GM12878 (cell line): ENCODE data around the gene LSM2. TPM values are rescaled to one million over a fixed set of nuclear protein-coding genes. Genes with fewer than 3 reads are reported as not detected.

Experiments
- BMI1 ChIP-seq: fragments of 450-650 bp; IDR thresholded peaks from 2 replicates; pipeline ENCODE4 v1.6.1; 2016; ENCODE audit warnings: mild to moderate bottlenecking, moderate library complexity, borderline replicate concordance
- FOXM1 ChIP-seq: IDR thresholded peaks from 2 replicates; pipeline ENCODE4 v1.6.1; 2012; ENCODE audit warnings: low read depth, mild to moderate bottlenecking, inconsistent platforms, low read length, moderate library complexity
- KAT2A ChIP-seq: conservative IDR thresholded peaks from 2 replicates; pipeline ENCODE4 v1.6.1; 2011; ENCODE audit warnings: low read depth, low read length; ENCODE audit not compliant: control insufficient read depth
- KDM1A ChIP-seq: fragments of 200-600 bp; sonication (generic); IDR thresholded peaks from 2 replicates; pipeline ENCODE4 v1.6.1; 2016; ENCODE audit warnings: borderline replicate concordance
- NR2C2 ChIP-seq: IDR thresholded peaks from 2 replicates; pipeline ENCODE4 v1.6.1; 2011; ENCODE audit warnings: borderline replicate concordance, low read depth; ENCODE audit not compliant: control insufficient read depth, insufficient read length
- RB1 ChIP-seq: fragments of 450-650 bp; formaldehyde crosslinking; IDR thresholded peaks from 2 replicates; pipeline ENCODE4 v1.6.1; 2017; ENCODE audit warnings: mild to moderate bottlenecking, borderline replicate concordance
- RBBP5 ChIP-seq: fragments of 200-600 bp; sonication (generic); conservative IDR thresholded peaks from 2 replicates; pipeline ENCODE4 v1.6.1; 2016
- STAT1 ChIP-seq: fragments of 450-650 bp; conservative IDR thresholded peaks from 2 replicates; pipeline ENCODE4 v1.6.1; 2014; ENCODE audit warnings: antibody characterized with exemption, mild to moderate bottlenecking
- TCF3 ChIP-seq: IDR thresholded peaks from 2 replicates; pipeline ENCODE4 v1.6.1; 2012; ENCODE audit warnings: low read depth, mild to moderate bottlenecking, low read length, borderline replicate concordance; ENCODE audit not compliant: insufficient read depth
- polyA plus RNA-seq, 11 experiments: library from polyadenylated mRNA; depleted of rRNA in 4 of 11; unstranded in 6 of 11; stranded (reverse) in 5 of 11; fragments of >200 nt; fragmentation: Nextera tagmentation in 4 of 11; fragmentation: Illumina TruSeq in 1 of 11; extraction: Ambion mirVana in 4 of 11; extraction: Trizol in 1 of 11; gene quantifications; 1 replicate in 1 of 11; 2 replicates in 10 of 11; pipeline versions ENCODE4 v1.2.1 to v1.2.3, GENCODE V29; 2011 to 2016; ENCODE audit warnings: inconsistent platforms in 2 of 11, missing spikeins in 2 of 11, low read depth in 1 of 11
- total RNA-seq, 4 experiments: library from RNA; depleted of rRNA in 3 of 4; stranded (reverse); fragments of >200 nt in 3 of 4; fragmentation: Illumina TruSeq in 1 of 4; extraction: Trizol in 1 of 4; gene quantifications; 2 replicates each; pipeline versions ENCODE4 v1.2.1 to v1.2.3, GENCODE V29; 2013 to 2021
- TF ChIP-seq, protein P1 (sequence below): fragments of 450-650 bp; IDR thresholded peaks from 2 replicates; pipeline ENCODE4 v1.6.1; 2016; ENCODE audit warnings: mild to moderate bottlenecking, moderate library complexity, borderline replicate concordance
- TF ChIP-seq, protein P2 (sequence below): fragments of 450-650 bp; formaldehyde crosslinking; IDR thresholded peaks from 2 replicates; pipeline ENCODE4 v1.4.0; 2020; ENCODE audit warnings: mild to moderate bottlenecking, moderate library complexity
- TF ChIP-seq, protein P3 (sequence below): IDR thresholded peaks from 2 replicates; pipeline ENCODE4 v1.6.1; 2012; ENCODE audit warnings: improper control_type of control experiment, low read depth, low read length; ENCODE audit not compliant: insufficient replicate concordance
- TF ChIP-seq, protein P4 (sequence below): fragments of 450-650 bp; IDR thresholded peaks from 2 replicates; pipeline ENCODE4 v1.6.1; 2016; ENCODE audit warnings: mild to moderate bottlenecking

Gene LSM2
- total and polyA plus RNA-seq, 10 of the 15 experiments (the other 5 are each of a cell fraction or from before 2014, with no cell fraction given) = 99.1 to 276 (median 153) TPM

DNA sequence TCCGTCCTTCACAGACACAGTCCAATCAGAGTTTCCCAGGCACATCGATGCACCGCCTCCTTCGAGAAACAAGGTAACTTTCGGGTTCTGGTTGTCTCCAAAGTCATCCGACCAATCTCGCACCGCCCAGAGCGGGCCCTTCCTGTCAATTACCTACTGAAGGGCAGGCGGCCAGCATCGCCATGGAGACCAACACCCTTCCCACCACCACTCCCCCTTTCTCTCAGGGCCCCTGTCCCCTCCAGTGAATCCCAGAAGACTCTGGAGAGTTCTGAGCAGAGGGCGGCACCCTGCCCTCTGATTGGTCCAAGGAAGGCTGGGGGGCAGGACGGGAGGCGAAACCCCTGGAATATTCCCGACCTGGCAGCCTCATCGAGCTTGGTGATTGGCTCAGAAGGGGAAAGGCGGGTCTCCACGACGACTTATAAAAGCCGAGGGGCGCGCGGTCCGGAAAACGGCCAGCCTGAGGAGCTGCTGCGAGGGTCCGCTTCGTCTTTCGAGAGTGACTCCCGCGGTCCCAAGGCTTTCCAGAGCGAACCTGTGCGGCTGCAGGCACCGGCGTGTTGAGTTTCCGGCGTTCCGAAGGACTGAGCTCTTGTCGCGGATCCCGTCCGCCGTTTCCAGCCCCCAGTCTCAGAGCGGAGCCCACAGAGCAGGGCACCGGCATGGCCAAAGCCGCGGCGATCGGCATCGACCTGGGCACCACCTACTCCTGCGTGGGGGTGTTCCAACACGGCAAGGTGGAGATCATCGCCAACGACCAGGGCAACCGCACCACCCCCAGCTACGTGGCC is 20.7 kb upstream of the LSM2 start, which contains the start of gene HSPA1B (continued):
- TF ChIP-seq, protein P1, sequence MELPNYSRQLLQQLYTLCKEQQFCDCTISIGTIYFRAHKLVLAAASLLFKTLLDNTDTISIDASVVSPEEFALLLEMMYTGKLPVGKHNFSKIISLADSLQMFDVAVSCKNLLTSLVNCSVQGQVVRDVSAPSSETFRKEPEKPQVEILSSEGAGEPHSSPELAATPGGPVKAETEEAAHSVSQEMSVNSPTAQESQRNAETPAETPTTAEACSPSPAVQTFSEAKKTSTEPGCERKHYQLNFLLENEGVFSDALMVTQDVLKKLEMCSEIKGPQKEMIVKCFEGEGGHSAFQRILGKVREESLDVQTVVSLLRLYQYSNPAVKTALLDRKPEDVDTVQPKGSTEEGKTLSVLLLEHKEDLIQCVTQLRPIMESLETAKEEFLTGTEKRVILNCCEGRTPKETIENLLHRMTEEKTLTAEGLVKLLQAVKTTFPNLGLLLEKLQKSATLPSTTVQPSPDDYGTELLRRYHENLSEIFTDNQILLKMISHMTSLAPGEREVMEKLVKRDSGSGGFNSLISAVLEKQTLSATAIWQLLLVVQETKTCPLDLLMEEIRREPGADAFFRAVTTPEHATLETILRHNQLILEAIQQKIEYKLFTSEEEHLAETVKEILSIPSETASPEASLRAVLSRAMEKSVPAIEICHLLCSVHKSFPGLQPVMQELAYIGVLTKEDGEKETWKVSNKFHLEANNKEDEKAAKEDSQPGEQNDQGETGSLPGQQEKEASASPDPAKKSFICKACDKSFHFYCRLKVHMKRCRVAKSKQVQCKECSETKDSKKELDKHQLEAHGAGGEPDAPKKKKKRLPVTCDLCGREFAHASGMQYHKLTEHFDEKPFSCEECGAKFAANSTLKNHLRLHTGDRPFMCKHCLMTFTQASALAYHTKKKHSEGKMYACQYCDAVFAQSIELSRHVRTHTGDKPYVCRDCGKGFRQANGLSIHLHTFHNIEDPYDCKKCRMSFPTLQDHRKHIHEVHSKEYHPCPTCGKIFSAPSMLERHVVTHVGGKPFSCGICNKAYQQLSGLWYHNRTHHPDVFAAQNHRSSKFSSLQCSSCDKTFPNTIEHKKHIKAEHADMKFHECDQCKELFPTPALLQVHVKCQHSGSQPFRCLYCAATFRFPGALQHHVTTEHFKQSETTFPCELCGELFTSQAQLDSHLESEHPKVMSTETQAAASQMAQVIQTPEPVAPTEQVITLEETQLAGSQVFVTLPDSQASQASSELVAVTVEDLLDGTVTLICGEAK = no peak
- TF ChIP-seq STAT1 = no peak
- TF ChIP-seq, protein P2, sequence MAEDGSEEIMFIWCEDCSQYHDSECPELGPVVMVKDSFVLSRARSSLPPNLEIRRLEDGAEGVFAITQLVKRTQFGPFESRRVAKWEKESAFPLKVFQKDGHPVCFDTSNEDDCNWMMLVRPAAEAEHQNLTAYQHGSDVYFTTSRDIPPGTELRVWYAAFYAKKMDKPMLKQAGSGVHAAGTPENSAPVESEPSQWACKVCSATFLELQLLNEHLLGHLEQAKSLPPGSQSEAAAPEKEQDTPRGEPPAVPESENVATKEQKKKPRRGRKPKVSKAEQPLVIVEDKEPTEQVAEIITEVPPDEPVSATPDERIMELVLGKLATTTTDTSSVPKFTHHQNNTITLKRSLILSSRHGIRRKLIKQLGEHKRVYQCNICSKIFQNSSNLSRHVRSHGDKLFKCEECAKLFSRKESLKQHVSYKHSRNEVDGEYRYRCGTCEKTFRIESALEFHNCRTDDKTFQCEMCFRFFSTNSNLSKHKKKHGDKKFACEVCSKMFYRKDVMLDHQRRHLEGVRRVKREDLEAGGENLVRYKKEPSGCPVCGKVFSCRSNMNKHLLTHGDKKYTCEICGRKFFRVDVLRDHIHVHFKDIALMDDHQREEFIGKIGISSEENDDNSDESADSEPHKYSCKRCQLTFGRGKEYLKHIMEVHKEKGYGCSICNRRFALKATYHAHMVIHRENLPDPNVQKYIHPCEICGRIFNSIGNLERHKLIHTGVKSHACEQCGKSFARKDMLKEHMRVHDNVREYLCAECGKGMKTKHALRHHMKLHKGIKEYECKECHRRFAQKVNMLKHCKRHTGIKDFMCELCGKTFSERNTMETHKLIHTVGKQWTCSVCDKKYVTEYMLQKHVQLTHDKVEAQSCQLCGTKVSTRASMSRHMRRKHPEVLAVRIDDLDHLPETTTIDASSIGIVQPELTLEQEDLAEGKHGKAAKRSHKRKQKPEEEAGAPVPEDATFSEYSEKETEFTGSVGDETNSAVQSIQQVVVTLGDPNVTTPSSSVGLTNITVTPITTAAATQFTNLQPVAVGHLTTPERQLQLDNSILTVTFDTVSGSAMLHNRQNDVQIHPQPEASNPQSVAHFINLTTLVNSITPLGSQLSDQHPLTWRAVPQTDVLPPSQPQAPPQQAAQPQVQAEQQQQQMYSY (CRISPR knock-in tag) = no peak
- TF ChIP-seq, protein P3, sequence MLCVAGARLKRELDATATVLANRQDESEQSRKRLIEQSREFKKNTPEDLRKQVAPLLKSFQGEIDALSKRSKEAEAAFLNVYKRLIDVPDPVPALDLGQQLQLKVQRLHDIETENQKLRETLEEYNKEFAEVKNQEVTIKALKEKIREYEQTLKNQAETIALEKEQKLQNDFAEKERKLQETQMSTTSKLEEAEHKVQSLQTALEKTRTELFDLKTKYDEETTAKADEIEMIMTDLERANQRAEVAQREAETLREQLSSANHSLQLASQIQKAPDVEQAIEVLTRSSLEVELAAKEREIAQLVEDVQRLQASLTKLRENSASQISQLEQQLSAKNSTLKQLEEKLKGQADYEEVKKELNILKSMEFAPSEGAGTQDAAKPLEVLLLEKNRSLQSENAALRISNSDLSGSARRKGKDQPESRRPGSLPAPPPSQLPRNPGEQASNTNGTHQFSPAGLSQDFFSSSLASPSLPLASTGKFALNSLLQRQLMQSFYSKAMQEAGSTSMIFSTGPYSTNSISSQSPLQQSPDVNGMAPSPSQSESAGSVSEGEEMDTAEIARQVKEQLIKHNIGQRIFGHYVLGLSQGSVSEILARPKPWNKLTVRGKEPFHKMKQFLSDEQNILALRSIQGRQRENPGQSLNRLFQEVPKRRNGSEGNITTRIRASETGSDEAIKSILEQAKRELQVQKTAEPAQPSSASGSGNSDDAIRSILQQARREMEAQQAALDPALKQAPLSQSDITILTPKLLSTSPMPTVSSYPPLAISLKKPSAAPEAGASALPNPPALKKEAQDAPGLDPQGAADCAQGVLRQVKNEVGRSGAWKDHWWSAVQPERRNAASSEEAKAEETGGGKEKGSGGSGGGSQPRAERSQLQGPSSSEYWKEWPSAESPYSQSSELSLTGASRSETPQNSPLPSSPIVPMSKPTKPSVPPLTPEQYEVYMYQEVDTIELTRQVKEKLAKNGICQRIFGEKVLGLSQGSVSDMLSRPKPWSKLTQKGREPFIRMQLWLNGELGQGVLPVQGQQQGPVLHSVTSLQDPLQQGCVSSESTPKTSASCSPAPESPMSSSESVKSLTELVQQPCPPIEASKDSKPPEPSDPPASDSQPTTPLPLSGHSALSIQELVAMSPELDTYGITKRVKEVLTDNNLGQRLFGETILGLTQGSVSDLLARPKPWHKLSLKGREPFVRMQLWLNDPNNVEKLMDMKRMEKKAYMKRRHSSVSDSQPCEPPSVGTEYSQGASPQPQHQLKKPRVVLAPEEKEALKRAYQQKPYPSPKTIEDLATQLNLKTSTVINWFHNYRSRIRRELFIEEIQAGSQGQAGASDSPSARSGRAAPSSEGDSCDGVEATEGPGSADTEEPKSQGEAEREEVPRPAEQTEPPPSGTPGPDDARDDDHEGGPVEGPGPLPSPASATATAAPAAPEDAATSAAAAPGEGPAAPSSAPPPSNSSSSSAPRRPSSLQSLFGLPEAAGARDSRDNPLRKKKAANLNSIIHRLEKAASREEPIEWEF = no peak
- no peak for TF ChIP-seq FOXM1
- TF ChIP-seq NR2C2 = no peak
- TF ChIP-seq KAT2A = no peak
- no peak for TF ChIP-seq KDM1A
- peak; percentile 90 for TF ChIP-seq BMI1
- no peak for TF ChIP-seq RBBP5
- TF ChIP-seq RB1 = 0 out of 2 replicates have a peak, but pooled peaks have one; percentile 61
- 0 out of 2 replicates have a peak, but pooled peaks have one; percentile 53 for TF ChIP-seq TCF3
- TF ChIP-seq, protein P4, sequence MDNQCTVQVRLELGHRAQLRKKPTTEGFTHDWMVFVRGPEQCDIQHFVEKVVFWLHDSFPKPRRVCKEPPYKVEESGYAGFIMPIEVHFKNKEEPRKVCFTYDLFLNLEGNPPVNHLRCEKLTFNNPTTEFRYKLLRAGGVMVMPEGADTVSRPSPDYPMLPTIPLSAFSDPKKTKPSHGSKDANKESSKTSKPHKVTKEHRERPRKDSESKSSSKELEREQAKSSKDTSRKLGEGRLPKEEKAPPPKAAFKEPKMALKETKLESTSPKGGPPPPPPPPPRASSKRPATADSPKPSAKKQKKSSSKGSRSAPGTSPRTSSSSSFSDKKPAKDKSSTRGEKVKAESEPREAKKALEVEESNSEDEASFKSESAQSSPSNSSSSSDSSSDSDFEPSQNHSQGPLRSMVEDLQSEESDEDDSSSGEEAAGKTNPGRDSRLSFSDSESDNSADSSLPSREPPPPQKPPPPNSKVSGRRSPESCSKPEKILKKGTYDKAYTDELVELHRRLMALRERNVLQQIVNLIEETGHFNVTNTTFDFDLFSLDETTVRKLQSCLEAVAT = no peak
